A549 (cell line): ENCODE data around the gene SACM1L.

Experiments
- CBX2 ChIP-seq: fragments of 200-600 bp; sonication (generic); IDR thresholded peaks from 2 replicates; pipeline ENCODE4 v1.6.1; 2016; ENCODE audit warnings: low read depth, mild to moderate bottlenecking, borderline replicate concordance
- EP300 ChIP-seq, 2 experiments: fragments of >200 bp; sonication (Bioruptor Twin); formaldehyde crosslinking; IDR thresholded peaks; 2 replicates in 1 of 2; 3 replicates in 1 of 2; pipeline ENCODE4 v1.6.1; 2016 to 2017
- MAFK ChIP-seq: fragments of 450-650 bp; IDR thresholded peaks from 2 replicates; pipeline ENCODE4 v1.6.1; 2014; ENCODE audit not compliant: partially characterized antibody
- SREBF2 ChIP-seq: fragments of 450-650 bp; IDR thresholded peaks from 2 replicates; pipeline ENCODE4 v1.6.1; 2014; ENCODE audit warnings: mild to moderate bottlenecking, moderate library complexity
- TF ChIP-seq, protein P1 (sequence below): fragments of >200 bp; sonication (Bioruptor Twin); formaldehyde crosslinking; IDR thresholded peaks from 3 replicates; pipeline ENCODE4 v1.5.1; 2016

DNA sequence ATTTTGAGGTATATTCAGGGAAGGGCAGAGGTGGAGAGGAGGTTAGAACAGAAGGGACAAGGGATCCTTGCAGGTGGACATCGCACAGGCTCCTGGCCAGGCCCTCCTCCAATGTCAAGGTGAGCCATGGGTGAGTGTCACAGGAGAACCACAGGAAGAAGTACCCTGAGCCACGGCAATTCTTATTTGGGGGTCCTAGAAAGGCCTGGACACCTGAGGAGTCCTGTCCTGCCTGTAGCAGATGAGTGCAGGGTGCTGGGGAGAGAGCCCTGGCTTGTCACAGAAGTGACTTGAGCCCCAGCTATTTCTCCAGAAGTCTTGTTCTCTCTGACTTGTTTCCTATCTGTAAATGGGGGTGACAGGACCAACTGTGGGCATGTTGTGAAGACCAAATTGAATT lies 102.8 kb downstream of the SACM1L start:
- TF ChIP-seq SREBF2 (no peak), MAFK (no peak), CBX2 (no peak), EP300 (IDR thresholded peaks at IDR 0.05) (no peak)
- TF ChIP-seq, protein P1, sequence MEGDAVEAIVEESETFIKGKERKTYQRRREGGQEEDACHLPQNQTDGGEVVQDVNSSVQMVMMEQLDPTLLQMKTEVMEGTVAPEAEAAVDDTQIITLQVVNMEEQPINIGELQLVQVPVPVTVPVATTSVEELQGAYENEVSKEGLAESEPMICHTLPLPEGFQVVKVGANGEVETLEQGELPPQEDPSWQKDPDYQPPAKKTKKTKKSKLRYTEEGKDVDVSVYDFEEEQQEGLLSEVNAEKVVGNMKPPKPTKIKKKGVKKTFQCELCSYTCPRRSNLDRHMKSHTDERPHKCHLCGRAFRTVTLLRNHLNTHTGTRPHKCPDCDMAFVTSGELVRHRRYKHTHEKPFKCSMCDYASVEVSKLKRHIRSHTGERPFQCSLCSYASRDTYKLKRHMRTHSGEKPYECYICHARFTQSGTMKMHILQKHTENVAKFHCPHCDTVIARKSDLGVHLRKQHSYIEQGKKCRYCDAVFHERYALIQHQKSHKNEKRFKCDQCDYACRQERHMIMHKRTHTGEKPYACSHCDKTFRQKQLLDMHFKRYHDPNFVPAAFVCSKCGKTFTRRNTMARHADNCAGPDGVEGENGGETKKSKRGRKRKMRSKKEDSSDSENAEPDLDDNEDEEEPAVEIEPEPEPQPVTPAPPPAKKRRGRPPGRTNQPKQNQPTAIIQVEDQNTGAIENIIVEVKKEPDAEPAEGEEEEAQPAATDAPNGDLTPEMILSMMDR: no peak
